GM18507 (cell line): ENCODE measurements around the gene CCDC33.

Experiments used
- DNase-seq: peaks from one replicate; pipeline ENCODE4 v3.0.0; 2011; ENCODE audit warnings: low read depth; ENCODE audit not compliant: insufficient read length; ENCODE audit errors: extremely low spot score
- FAIRE-seq: peaks from 2 replicates; lab custom pipeline; 2011; peaks lifted over from hg19 to GRCh38; lab: Jason Lieb, UNC

The CCDC33 gene

DNA sequence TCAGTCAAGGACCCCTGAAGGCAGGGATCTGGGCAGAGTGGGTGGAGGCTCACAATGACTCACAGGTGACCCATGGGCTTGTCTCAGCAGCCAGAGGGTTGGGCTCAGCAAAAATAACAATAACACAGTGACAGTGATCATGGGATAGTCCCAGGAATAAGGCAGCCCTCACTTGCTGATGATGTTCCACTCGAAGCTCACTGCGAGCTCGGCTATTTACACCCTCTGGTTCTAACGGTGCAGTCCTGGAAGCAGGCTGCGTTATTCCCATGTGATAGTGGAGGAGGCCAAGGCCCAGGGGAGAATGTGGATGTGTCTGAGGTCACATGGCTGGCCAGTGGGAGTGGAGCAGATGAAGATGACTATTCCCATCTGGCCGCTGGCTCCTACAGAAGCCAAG, 16.2 kb downstream of the CCDC33 start:
- FAIRE-seq (no peak), DNase-seq (no peak)

DNA sequence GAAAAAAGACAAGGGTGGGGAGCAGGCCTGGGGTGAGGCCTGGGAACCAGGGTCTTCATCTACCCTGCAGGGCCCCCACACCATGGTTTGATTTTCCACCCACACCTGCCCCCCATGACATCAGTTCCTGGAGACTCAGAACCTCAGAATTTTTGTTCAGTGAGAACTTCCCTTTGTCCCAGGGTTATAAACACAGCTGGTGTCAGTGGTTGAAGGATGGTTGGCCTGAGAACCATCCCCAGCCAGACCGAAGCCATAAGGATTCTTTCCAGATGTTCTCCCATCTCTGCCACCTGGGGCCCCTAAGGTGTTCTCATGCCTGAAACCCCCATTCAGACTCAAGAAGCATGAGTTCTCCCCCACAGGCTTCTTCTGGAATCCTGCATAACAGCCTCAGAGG, 16.6 kb downstream of the CCDC33 start:
- no peak for DNase-seq

DNA sequence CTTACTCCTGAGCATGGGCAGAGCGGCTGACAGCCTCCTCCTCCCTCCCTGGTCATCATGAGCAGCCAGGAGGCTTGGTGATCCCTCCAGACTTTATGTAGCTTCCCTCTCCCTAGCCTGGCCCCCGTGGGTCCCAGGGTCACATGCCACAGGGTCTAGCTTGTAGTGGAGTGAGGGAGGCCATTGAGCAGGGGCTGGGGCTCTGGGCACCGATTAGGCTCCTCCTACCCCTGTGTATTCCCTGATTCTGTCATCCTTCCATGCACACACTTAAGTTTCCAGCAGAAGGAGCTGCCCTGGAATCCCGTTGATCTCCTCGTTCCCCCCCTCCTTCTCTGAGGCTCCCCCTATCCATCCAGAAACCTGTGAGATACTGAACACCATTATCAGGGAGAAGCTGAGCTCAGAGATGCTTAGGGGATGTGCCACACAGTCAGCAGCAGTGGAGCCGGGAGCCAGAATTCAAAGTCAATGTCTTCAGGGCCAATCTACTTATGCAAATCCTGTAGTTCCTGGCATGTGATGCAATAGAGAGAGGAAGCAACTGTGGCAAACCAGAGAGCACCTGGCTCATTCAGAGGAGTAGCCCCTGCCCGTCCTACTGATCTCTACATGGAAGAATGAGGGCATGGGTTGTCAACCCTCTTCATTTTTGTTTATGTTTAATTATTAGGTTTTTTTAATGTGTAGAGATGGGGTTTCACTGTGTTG, 17.2 kb downstream of the CCDC33 start:
- no peak for FAIRE-seq

More for the DNA sequence above, 16.6 kb downstream of the CCDC33 start:
- FAIRE-seq: no peak

DNA sequence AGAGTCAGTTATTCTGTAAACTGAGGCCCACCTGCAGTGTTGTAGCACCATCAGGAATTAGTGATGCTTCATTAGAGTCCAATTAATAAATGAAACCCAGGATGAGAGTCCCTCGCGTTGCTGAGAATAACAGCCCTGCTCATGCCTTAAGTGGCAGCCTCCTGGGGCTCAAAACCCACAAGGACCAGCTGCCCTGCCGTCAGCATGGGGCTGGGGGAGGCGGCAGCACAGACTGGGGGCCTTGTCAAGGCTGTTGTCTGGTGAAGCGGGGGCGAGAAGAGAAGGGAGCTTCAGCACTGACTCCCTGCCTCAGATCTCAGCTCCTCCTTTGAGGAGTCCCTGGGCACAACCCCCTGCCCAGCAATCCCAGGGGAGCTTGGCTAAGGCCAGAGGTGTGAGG, 21.0 kb downstream of the CCDC33 start:
- FAIRE-seq (no peak), DNase-seq (no peak)

More for the DNA sequence above, 17.2 kb downstream of the CCDC33 start:
- DNase-seq: no peak

DNA sequence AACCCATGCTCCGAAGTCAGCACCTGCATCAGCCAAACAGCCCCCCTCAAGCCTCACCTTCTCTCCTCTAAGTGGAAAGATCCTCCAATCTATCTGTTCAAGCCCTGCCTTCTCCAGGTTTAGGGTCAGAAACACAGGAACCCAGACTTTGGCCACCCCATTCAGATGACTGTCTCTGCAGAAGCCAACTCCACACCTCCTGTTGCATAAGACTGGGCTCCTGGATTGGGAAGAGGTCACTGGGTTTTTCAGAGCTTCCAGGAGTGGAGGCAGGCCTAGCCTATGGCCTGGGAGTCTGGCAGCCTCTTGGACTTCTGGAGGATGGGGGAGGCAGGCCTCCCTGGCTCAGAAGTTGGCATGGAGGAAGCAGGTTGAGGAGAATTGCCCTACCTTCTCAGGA, 21.5 kb downstream of the CCDC33 start:
- no peak for FAIRE-seq
- DNase-seq: no peak

DNA sequence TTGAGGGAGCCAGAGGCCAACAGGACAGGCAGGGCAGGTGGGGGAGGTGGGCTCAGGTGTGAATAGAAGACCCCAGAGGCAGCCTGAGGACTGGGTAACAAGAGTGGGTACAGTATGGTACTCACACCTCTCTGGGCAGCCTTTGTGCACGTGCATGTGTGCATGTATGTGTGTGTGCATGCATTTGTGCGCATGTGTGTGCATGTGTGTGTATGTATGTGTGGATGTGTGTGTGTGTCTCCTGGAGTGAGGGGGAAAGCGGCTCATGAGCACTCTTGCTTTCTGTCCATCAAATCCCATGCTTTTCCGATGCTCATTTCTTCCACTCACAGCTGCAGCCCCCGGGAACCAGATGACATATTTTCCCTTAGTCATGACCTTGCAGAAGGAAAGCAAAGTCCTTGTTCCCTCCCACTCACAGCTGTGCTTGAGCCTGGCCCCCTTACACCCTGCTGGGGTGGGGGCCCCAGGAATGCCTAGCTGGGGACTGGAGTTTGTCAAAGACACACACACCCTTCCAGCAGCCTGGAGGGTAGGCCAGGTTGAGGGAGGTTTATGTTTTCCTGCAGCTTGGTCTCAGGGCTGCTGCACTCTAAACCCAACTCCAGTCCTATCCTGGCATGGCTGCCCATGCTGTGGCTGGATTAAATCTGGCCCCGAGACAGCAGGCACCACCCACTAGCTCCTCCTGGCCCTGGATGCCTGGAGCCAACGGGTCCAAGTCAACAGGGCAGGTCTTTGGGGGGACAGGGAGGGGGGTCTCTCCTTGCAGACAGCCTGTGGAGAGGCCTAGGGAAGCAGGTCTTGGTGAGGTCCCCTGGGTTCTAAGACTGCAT, 22.5 kb downstream of the CCDC33 start:
- no peak for DNase-seq
- FAIRE-seq: no peak

DNA sequence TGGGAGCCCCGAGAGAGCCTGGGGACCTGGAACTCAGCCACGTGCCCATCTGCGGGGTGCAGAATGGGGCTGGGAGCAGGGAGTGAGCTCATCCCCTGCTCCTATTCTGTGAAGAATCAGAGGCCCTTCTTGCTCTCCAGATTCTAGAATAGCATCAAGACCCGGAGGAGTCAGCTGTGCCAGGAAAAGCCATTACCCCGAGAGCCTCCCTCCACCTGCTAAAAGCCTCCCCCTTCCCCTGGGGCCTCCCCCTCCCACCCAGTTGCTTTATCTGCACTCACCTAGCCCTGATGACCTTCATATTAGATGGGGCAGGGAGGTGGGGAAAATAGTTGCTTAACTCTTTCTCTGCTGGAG, 23.1 kb downstream of the CCDC33 start:
- no peak for DNase-seq
- FAIRE-seq: no peak

DNA sequence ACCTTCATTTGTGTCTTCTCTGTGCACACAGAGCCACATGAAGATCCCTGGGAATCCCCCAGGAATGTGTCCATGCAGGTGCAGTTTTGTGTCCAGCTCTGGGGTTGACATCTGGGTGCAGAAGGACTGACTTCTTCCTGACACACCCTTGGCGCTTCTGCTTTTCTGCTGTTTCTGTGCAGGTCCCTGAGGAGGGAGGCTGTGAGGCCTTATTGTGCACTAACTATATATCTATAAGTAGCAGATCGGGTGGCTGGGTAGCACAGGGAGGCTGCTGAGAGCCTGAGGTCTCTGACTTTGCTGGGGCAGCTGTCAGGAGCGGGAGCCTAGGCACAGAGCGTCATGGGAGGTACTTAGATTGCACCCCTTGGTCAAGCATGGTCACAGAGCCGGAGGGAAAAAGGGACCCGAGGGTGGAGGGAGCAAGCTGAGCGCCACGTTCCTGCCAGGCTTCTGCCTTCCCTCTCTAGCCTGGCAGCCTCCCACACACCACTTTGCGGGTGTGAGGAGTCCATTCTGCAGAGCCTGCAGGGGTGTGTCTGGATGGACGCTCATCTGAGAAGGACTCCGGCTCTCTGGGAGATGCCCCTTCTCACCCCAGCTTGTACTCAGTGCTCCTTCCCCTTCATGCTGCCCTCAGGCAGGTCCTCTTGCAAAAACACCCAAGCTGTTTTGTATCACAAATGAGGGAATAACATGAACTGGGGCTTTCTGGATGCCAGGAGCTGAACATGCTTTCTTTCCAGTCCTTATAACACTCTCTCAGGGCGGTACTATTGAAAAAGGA, 23.9 kb downstream of the CCDC33 start:
- FAIRE-seq (no peak), DNase-seq (no peak)

DNA sequence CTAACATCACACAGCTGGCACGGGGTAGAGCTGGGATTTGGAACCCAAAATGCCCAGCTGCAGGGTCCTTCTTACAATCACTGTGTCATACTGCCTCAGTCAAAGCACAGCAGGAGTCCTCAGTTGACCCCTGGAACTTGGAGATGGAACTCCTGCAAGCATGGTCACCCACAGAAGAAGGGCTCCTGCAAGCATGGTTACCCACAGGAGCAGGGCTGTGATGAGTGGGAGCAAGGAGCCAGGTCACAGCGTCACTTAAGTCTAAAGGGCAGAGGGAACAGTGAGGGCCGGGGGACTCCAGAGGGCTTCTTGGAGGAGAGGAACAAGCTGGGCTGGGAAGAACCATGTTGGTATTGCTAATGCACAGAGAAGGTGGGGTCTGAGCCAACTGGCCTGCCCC, 24.9 kb downstream of the CCDC33 start:
- DNase-seq: no peak
- no peak for FAIRE-seq

DNA sequence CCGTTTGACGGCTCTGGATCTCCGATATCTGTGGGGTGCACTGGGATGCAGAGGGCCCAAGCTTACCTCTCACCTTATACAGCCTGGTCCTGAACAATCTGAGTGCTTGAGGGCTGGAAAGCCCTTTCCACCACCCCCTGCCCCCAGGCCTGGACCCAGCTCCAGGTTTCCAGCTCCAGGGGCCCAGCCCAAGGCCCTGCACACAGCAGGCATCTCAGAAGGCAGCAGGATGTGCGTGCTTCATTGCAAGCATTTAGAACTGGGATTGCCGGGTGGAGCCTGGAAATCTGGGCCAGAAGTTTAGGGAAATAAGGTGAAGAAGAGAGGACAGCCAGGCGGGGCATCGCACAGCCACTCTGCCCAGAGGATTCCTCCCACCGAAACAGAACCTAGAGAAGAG, 25.6 kb downstream of the CCDC33 start:
- FAIRE-seq (no peak), DNase-seq (no peak)

DNA sequence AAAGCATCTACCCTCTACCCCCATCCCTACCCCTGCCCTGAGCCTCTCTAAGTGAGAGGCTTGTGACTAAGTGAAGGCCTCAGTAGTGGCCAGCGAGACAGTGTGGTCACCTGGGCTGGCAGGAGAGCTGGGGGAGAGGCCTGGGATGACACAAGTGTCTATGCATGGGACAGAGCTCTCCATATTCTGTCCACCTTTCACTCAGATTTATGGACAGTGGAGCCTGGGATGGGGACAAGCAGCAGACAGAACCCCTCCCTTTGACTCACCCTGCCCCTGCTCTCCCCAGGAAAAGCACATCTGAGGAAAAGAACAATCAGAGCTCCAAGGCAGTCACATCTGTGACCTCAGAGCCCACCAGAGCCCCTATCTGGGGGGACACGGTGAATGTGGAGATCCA, 26.0 kb downstream of the CCDC33 start:
- no peak for FAIRE-seq
- no peak for DNase-seq

DNA sequence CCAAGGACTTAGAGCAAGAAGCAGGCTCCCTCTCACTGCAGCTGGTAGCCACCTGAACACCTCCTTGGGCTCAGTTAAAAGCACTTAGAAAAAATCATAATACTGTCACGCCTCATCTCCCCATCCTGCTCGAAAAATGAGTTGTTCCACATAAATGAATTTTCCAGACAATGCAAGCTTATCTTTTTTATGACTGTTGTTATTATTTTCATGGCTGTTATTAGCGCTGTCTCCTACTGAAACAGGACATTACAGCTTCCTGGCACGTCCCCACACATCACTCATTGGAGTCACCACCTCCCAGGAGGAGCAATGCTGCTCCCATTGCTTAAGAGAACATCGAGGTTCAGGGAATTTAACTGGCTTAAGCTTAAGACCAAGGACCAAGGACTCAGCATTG, 26.5 kb downstream of the CCDC33 start:
- DNase-seq: no peak
- no peak for FAIRE-seq

DNA sequence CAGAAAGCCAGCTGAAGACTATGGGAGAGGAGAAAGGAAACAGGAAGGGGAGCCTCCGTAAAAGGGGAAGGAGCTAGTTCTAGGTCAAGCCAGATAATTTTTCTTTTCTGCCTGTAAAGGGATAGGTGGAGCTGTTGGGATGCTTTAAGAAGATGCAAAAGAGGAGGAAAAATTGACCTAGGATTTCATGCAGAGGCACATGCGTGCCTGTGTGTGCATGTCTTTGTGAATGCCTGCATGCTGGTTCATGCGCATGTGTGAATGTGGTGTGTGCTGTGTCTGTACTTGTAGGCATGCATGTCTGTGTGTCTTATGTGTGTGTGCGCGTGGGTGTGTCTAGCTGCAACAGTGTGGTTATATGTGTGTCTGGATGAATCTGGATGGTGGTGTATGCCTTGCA, 27.3 kb downstream of the CCDC33 start:
- FAIRE-seq: no peak

DNA sequence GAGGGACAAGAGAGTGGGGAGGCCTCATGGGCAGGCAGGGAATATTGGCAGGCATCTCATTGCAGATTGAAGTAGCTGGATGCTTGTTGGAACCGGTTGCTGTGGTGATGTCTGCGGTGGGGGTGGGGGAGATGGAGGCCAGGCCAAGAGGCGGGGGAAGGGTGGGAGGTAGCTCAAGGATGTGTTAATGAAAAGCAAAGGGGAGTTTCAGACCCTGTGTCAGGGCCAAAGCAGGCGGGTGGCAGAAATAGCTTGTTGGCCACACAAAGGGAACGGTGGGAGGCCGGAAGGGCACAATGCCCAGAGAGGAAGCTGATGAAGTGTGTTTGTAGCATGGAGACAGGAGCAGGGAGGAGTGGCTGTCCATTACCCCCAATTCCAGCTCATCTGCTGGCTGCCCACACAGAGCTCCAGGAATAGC, 28.0 kb downstream of the CCDC33 start:
- DNase-seq: no peak
- no peak for FAIRE-seq

More for the DNA sequence above, 27.3 kb downstream of the CCDC33 start:
- DNase-seq: no peak

DNA sequence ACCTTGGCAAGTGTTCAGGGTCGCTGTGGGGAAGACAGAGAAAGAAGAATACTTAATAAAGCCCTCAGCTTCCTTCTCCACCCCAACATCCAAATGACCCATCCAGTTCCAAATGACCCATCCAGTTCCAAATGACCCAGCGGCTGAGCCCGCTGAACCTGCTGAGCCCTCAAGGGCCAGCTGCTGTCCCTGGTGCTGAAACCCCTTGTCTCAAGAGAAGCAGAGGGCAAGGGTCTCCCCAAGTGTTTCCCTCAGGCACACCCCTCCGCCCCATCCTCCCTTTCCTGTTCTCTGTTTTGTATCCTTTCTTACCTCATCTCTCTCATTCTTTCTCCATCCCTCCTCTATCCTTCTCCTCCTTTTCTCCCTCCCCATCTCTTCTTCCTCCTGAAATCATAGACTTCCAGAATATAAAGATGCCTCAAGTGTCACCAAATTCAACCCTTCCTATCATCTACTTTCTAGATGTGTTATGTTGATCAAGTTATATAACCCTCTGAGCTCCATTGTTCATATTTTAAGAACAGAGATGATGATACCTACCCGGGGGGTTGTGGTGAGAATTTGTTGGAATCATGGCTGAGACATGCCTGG, 29.0 kb downstream of the CCDC33 start:
- FAIRE-seq (no peak), DNase-seq (no peak)

DNA sequence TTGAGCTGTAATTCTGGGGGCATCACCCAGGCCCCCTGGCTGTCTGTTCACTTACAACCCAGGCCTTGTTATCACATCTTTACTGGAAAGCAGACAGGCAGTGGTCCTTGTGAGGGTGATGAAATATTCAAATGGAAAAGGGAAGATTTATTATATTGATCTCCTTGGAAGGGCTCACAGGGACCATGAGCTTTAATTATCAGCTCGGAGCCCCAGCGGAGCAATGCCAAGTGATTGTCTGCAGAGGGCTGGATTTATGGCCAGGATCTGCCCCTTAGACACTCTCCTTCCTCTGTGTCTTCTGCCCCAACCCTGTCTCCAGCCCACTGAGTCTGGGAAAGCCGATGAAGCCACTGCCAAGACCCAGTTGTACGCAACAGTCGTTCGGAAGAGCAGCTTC, 31.9 kb downstream of the CCDC33 start:
- no peak for DNase-seq
- FAIRE-seq: no peak

DNA sequence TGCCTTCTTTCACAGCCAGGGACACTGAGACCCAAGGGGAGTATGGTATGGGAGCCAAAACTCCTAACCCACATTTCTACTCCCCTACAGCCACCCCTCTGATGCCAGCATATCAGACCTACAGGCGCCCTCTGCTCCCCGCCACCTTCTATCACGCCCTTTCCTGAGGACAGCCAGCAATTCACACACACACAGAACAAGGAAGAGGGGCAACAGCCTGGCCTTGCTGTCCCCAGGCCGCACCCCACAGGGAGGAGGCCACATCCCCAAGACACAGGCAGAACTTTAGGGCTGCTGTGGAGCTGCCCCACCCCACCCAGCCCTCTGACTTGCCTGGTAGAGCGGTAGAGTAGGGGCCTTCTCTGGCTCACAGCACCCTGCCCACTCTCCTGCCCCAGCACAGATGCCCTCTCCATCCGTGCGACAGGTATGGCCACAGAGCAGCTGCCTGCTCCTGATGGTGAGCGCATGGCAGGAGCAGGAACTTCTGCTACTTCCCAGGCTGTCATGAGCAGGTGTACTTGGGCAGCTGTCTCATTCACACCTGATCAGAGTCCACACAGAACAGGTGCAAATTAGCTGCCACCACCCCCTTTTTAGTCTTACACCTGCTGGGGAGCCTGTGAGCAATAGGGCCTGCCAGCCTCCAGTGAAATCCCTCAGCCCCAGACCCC, 33.4 kb downstream of the CCDC33 start:
- DNase-seq (no peak), FAIRE-seq (no peak)

DNA sequence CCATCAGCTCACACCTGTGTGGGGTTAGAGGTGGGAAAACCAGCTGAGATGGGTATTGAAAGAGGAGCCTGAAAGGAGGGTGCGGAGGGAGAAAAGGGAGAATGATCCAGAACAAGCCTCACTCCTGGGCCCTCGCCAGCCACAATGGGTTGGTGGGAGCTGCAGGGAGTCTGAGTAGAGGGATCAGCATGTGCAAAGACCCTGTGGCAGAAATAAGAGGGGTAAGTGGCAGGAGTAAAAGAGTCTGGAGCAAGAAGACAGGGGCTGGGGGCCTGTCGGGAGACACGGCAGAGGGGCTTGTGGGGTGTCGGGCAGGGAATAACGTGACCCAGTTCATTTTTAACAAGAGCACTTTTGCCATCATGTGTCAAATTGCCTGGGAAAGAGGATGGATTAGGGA, 34.0 kb downstream of the CCDC33 start:
- DNase-seq (no peak), FAIRE-seq (no peak)

DNA sequence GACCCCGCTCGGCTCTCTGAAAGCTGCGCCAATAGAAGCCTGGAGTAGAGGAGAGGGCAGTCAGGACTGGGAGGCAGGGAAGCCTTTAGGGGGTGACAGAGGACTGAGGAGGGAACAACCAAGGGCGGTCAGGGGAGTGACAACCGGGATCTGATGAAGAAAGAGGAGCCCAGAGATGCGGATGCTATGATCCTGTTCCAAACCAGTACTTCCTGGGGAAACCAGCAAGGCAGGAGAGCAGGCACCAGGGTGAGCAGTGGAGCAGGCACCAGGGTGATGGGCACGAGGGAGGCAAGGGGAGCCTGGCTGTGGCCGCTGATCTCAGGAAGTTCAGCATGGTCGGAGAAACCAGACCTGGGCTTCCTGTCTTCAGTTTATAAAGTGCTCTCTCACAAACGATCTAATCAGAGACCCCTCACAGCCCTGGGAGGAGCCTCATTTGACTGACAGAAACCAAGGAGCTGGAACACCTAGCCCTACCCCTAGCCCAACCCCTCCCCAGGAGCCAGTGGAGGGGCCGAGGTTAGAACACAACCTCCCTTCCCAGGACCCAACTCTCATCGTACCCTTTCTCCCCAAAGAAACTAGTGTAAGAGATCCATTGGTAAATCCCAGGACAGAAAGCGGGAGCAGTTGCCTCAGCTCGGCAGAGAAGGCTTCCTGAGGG, 34.9 kb downstream of the CCDC33 start:
- no peak for DNase-seq
- FAIRE-seq: no peak
